Nephron progenitor cell (in vitro differentiated cells): ENCODE data around the gene ARHGAP12.

Experiments used
- DNase-seq: peaks from one replicate; pipeline ENCODE4 v3.0.0; 2021
- H3K27ac Mint-ChIP-seq: 2 replicates; pipeline ENCODE4 v1.8.0; 2021; ENCODE audit warnings: mild to moderate bottlenecking, moderate library complexity, mixed read lengths
- H3K27me3 Mint-ChIP-seq: 2 replicates; pipeline ENCODE4 v1.8.0; 2021; ENCODE audit warnings: mild to moderate bottlenecking, low read depth, mixed read lengths; ENCODE audit not compliant: poor library complexity
- H3K36me3 Mint-ChIP-seq: 2 replicates; pipeline ENCODE4 v1.8.0; 2021; ENCODE audit warnings: low read depth, mixed read lengths
- H3K4me1 Mint-ChIP-seq: 2 replicates; pipeline ENCODE4 v1.8.0; 2021; ENCODE audit warnings: mixed read lengths
- H3K4me3 Mint-ChIP-seq: 2 replicates; pipeline ENCODE4 v1.8.0; 2021; ENCODE audit warnings: mild to moderate bottlenecking, moderate library complexity, mixed read lengths
- H3K9me3 Mint-ChIP-seq: 2 replicates; pipeline ENCODE4 v1.8.0; 2021; ENCODE audit warnings: mild to moderate bottlenecking, moderate library complexity, mixed read lengths
- CTCF ChIP-seq: fragments of 200-600 bp; sonication (generic); IDR thresholded peaks from 2 replicates; pipeline ENCODE4 v1.5.0; 2021; ENCODE audit warnings: antibody characterized with exemption

The ARHGAP12 gene

GRCh38 chr10:31928549-31929260 is at the start of gene ARHGAP12:
ARHGAP12 (minus strand) TSS chr10:31928831; CDS start chr10:31908855, 19,976 bp downstream.
- peak; percentile 96 for DNase-seq
- H3K36me3 Mint-ChIP-seq = peaks cover 14% of the 10 kb centered on the region
- peak within 1 kb of the TSS; percentile 92 for H3K4me3 Mint-ChIP-seq
- peaks cover 5% of the 10 kb centered on the region for H3K27me3 Mint-ChIP-seq
- peaks cover 8% of the 10 kb centered on the region for H3K9me3 Mint-ChIP-seq
- TF ChIP-seq CTCF = no peak
- peak within 1 kb of the TSS; percentile 97 for H3K27ac Mint-ChIP-seq
- peaks cover 37% of the 10 kb centered on the region for H3K4me1 Mint-ChIP-seq

GRCh38 chr10:31978156-31978483 is 49.5 kb upstream of the ARHGAP12 start:
- no peak for TF ChIP-seq CTCF
- peaks cover 10% of the 10 kb centered on the region for H3K4me1 Mint-ChIP-seq
- H3K9me3 Mint-ChIP-seq = peaks cover 28% of the 10 kb centered on the region
- no peak overlapping the region for H3K27ac Mint-ChIP-seq
- H3K27me3 Mint-ChIP-seq = no peaks in the 10 kb centered on the region
- no peak for DNase-seq
- no peak overlapping the region for H3K4me3 Mint-ChIP-seq
- peaks cover 33% of the 10 kb centered on the region for H3K36me3 Mint-ChIP-seq

GRCh38 chr10:31977440-31978155 is 49.0 kb upstream of the ARHGAP12 start:
- H3K4me3 Mint-ChIP-seq = no peak overlapping the region
- H3K4me1 Mint-ChIP-seq = peaks cover 10% of the 10 kb centered on the region
- no peak for TF ChIP-seq CTCF
- peaks cover 33% of the 10 kb centered on the region for H3K36me3 Mint-ChIP-seq
- H3K27me3 Mint-ChIP-seq = no peaks in the 10 kb centered on the region
- no peak for DNase-seq
- peaks cover 28% of the 10 kb centered on the region for H3K9me3 Mint-ChIP-seq
- H3K27ac Mint-ChIP-seq = no peak overlapping the region

- H3K27me3 Mint-ChIP-seq = no peaks in the 10 kb centered on the region
- H3K27ac Mint-ChIP-seq = peak overlapping the region; percentile 80
- no peak for TF ChIP-seq CTCF
- H3K4me3 Mint-ChIP-seq = no peak overlapping the region
- peaks cover 10% of the 10 kb centered on the region for H3K4me1 Mint-ChIP-seq
- H3K9me3 Mint-ChIP-seq = peaks cover 17% of the 10 kb centered on the region
- peaks cover 25% of the 10 kb centered on the region for H3K36me3 Mint-ChIP-seq
- no peak for DNase-seq
Observed at GRCh38 chr10:31975157-31975765, 46.6 kb upstream of the ARHGAP12 start.

GRCh38 chr10:31974434-31975124 is 45.9 kb upstream of the ARHGAP12 start:
- Mint-ChIP-seq H3K27me3 (no peaks in the 10 kb centered on the region), H3K9me3 (peaks cover 11% of the 10 kb centered on the region), H3K4me3 (no peak overlapping the region), H3K36me3 (peaks cover 19% of the 10 kb centered on the region), H3K27ac (peak overlapping the region; percentile 80), H3K4me1 (peaks cover 10% of the 10 kb centered on the region)
- no peak for TF ChIP-seq CTCF
- no peak for DNase-seq
